HEK293T (cell line): ENCODE data around the gene IL4R.
A peak's percentile ranks its signal among the peaks of the same experiment; 100 is the strongest.

Source experiments
- CTCF ChIA-PET: fragments of 350-600 bp; formaldehyde crosslinking; extraction: SDS; loops from one replicate; lab custom pipeline; 2021; ENCODE audit warnings: antibody characterized with exemption, inconsistent platforms; lab: Yijun Ruan, JAX
- POLR2A ChIA-PET: fragments of 350-600 bp; formaldehyde crosslinking; extraction: SDS; loops from one replicate; lab custom pipeline; 2020; ENCODE audit warnings: antibody characterized with exemption, inconsistent platforms; lab: Yijun Ruan, JAX
- DNase-seq: peaks from one replicate; pipeline ENCODE4 v3.0.0; 2012; ENCODE audit warnings: mixed read lengths; ENCODE audit errors: extremely low spot score
- ARNT ChIP-seq: fragments of 450-650 bp; IDR thresholded peaks from 2 replicates; pipeline ENCODE4 v1.6.1; 2017; ENCODE audit warnings: mild to moderate bottlenecking
- BHLHE40 ChIP-seq: fragments of 450-650 bp; IDR thresholded peaks from 2 replicates; pipeline ENCODE4 v1.6.1; 2016; ENCODE audit warnings: mild to moderate bottlenecking, moderate library complexity, borderline replicate concordance
- CTBP1 ChIP-seq: fragments of 450-650 bp; IDR thresholded peaks from 2 replicates; pipeline ENCODE4 v1.6.1; 2016; ENCODE audit warnings: borderline replicate concordance
- ELF4 ChIP-seq: fragments of 450-650 bp; IDR thresholded peaks from 2 replicates; pipeline ENCODE4 v1.6.1; 2017; ENCODE audit warnings: antibody characterized with exemption
- FOXA1 ChIP-seq: fragments of 450-650 bp; IDR thresholded peaks from 2 replicates; pipeline ENCODE4 v1.6.1; 2016; ENCODE audit warnings: mild to moderate bottlenecking
- FOXK2 ChIP-seq: fragments of 450-650 bp; IDR thresholded peaks from 2 replicates; pipeline ENCODE4 v1.6.1; 2016; ENCODE audit warnings: mild to moderate bottlenecking
- FOXM1 ChIP-seq: fragments of 450-650 bp; IDR thresholded peaks from 2 replicates; pipeline ENCODE4 v1.6.1; 2017; ENCODE audit warnings: mild to moderate bottlenecking, borderline replicate concordance
- HDGF ChIP-seq: fragments of 450-650 bp; IDR thresholded peaks from 2 replicates; pipeline ENCODE4 v1.6.1; 2017; ENCODE audit warnings: antibody characterized with exemption, borderline replicate concordance
- L3MBTL2 ChIP-seq: fragments of 450-650 bp; conservative IDR thresholded peaks from 2 replicates; pipeline ENCODE4 v1.6.1; 2016; ENCODE audit warnings: mild to moderate bottlenecking
- LEF1 ChIP-seq: fragments of 450-650 bp; IDR thresholded peaks from 2 replicates; pipeline ENCODE4 v1.6.1; 2017; ENCODE audit warnings: mild to moderate bottlenecking, borderline replicate concordance
- NFRKB ChIP-seq: fragments of 450-650 bp; IDR thresholded peaks from 2 replicates; pipeline ENCODE4 v1.6.1; 2016; ENCODE audit warnings: mild to moderate bottlenecking, moderate library complexity
- PKNOX1 ChIP-seq: fragments of 450-650 bp; IDR thresholded peaks from 2 replicates; pipeline ENCODE4 v1.6.1; 2016
- SP1 ChIP-seq: fragments of 450-650 bp; IDR thresholded peaks from 2 replicates; pipeline ENCODE4 v1.6.1; 2017
- SUZ12 ChIP-seq: fragments of 450-650 bp; IDR thresholded peaks from 2 replicates; pipeline ENCODE4 v1.6.1; 2016; ENCODE audit warnings: mild to moderate bottlenecking
- TARDBP ChIP-seq: fragments of 450-650 bp; IDR thresholded peaks from 2 replicates; pipeline ENCODE4 v1.6.1; 2016
- ZNF384 ChIP-seq: fragments of 450-650 bp; IDR thresholded peaks from 2 replicates; pipeline ENCODE4 v1.6.1; 2016

Gene IL4R

GRCh38 chr16:27400751-27401620, 87.2 kb downstream of the IL4R start:
- CTCF ChIA-PET, result no interaction called here
- POLR2A ChIA-PET, result interaction anchor here (0.9 to 1.2 kb wide), 3 partner anchors 9 to 197 kb away, joined by 3 read pairs; partner anchors contain the start of gene KDM8
- TF ChIP-seq SP1 (no peak), ELF4 (no peak), ARNT (no peak), BHLHE40 (no peak), NFRKB (no peak), L3MBTL2 (no peak), HDGF (no peak), TARDBP (no peak), ZNF384 (no peak), LEF1 (no peak), FOXM1 (no peak), PKNOX1 (no peak), FOXK2 (no peak), SUZ12 (no peak), FOXA1 (no peak), CTBP1 (no peak)
- no peak for DNase-seq

DNA sequence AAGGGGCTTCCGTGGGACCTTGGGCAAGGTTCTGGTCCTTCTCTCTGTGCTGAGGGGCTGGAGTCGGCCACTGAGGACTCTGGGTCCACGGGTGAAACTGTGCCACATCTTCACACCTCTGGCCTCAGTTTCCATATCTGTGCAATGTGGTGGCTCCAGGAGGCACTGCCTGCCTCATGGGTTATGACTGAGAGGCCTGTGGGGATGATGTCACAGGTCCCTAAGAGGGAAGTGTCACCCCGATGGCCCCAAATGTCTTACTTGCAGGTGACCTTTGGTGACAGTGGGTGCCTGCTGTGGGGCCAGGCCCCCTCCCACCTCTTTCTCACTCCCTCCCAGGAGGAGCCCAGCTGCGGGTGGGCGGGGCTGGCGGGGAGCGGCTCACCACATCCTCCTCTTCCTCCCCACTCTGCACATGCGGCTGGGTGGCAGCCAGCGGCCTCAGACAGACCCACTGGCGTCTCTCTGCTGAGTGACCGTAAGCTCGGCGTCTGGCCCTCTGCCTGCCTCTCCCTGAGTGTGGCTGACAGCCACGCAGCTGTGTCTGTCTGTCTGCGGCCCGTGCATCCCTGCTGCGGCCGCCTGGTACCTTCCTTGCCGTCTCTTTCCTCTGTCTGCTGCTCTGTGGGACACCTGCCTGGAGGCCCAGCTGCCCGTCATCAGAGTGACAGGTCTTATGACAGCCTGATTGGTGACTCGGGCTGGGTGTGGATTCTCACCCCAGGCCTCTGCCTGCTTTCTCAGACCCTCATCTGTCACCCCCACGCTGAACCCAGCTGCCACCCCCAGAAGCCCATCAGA, 88.2 kb downstream of the IL4R start, which contains the start of gene IL21R:
Gene IL21R, plus strand, starts transcription at position 407 of the 801 bp plus-strand sequence. CDS start 27,898 bp downstream, outside the sequence.
- ChIA-PET CTCF (no interaction called here), POLR2A (no interaction called here)
- TF ChIP-seq PKNOX1 (peak; percentile 44; the same call in 1 of the 2 replicates), LEF1 (no peak)
- no peak for DNase-seq

DNA sequence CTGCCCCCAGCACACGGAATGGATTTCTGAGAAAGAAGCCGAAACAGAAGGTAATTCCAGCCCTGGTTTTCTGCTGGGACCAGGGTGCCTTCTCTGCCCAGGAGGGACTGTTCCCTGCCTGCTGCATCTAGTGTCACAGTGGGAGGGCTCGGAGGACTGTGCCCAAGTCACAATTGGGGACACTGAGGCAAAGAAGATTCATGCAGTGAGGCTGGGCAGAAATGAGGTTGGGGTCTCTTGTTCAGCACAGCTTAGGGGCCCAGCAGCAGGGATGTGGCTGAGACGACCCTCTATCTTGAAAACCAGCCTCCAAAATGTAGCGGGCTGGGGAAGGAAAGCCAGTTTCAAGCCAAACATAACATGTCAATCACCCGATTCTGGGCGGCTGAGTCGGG, 88.8 kb downstream of the IL4R start:
- DNase-seq, result no peak
- TF ChIP-seq L3MBTL2, result no peak
- no peak for TF ChIP-seq FOXK2
- TF ChIP-seq FOXA1, result no peak
- TF ChIP-seq TARDBP, result no peak
- TF ChIP-seq PKNOX1, result no peak
- TF ChIP-seq SP1, result no peak
- TF ChIP-seq HDGF, result no peak
- no peak for TF ChIP-seq CTBP1
- no peak for TF ChIP-seq ZNF384
- TF ChIP-seq BHLHE40, result no peak
- TF ChIP-seq ARNT, result no peak
- TF ChIP-seq NFRKB, result no peak
- no peak for TF ChIP-seq ELF4
- TF ChIP-seq SUZ12, result no peak
- no peak for TF ChIP-seq LEF1
- TF ChIP-seq FOXM1, result no peak
- ChIA-PET POLR2A (no interaction called here), CTCF (no interaction called here)

GRCh38 chr16:27402964-27403600, 89.3 kb downstream of the IL4R start:
- ChIA-PET POLR2A (interaction anchor here (1.3 kb wide), 1 partner anchor 134 kb away, joined by 4 read pairs; the partner anchor contains the start of gene NSMCE1), CTCF (no interaction called here)
- TF ChIP-seq TARDBP, result no peak
- no peak for TF ChIP-seq HDGF
- no peak for TF ChIP-seq CTBP1
- no peak for TF ChIP-seq FOXK2
- no peak for TF ChIP-seq ZNF384
- no peak for TF ChIP-seq FOXM1
- no peak for TF ChIP-seq LEF1
- TF ChIP-seq L3MBTL2, result no peak
- TF ChIP-seq SUZ12, result no peak
- no peak for TF ChIP-seq NFRKB
- TF ChIP-seq BHLHE40, result no peak
- TF ChIP-seq PKNOX1, result no peak
- no peak for TF ChIP-seq SP1
- no peak for TF ChIP-seq ELF4
- no peak for TF ChIP-seq FOXA1
- no peak for TF ChIP-seq ARNT
- no peak for DNase-seq
